ENCODE results near the gene MAGI1. TPM values are rescaled to one million over a fixed set of nuclear protein-coding genes. Genes with fewer than 3 reads are reported as not detected.

The MAGI1 gene
- total and polyA plus RNA-seq, 4 donors = 9.9 to 88.1 (median 24.6) TPM

DNA sequence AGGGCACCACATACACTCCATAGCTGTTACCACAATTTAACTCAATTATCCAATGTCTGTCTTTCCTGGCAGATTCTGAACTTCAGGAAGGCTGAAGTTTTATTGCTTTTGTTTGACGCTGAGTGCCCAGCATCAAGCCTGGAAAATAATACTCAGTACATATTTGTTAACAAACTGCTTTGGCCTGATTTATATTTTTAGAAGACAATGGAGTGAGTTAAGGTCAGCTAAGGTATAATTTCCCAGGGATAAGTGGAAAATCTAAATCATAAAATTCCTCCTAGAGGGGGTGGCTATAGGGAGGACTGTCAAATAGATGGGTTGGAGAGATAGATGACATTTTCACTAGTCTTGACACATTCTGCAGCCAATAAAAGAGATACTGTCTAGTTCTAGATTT, 691.6 kb downstream of the MAGI1 start:
- Histone ChIP-seq H3K27ac (ENCODE audit: low read depth in 1 of 2, low read length in 1 of 2) (no peak overlapping the region), H3K9me3 (ENCODE audit: control insufficient read depth in 4 of 4, insufficient read depth in 3 of 4, low read length in 3 of 4) (no peaks in the 10 kb centered on the region), H3K4me3 (no peak overlapping the region), H3K36me3 (ENCODE audit: control insufficient read depth in 4 of 4, insufficient read depth in 4 of 4, low read length in 4 of 4) (no peaks in the 10 kb centered on the region), H3K9ac (ENCODE audit: insufficient read depth in 1 of 2, low read length in 2 of 2) (no peak overlapping the region), H3K27me3 (ENCODE audit: control insufficient read depth in 3 of 3, insufficient read depth in 3 of 3, low read length in 2 of 3) (no peaks in the 10 kb centered on the region), H3K4me1 (ENCODE audit: control insufficient read depth in 5 of 5, insufficient read depth in 5 of 5, low read length in 5 of 5) (peaks cover 0 to 4% (median 0%) of the 10 kb centered on the region in 5 donors)
- DNase-seq = no peak
- WGBS, 2 donors = 72 to 77% methylated on average over 1 of the region's 1 CpG
- TF ChIP-seq, protein P1, sequence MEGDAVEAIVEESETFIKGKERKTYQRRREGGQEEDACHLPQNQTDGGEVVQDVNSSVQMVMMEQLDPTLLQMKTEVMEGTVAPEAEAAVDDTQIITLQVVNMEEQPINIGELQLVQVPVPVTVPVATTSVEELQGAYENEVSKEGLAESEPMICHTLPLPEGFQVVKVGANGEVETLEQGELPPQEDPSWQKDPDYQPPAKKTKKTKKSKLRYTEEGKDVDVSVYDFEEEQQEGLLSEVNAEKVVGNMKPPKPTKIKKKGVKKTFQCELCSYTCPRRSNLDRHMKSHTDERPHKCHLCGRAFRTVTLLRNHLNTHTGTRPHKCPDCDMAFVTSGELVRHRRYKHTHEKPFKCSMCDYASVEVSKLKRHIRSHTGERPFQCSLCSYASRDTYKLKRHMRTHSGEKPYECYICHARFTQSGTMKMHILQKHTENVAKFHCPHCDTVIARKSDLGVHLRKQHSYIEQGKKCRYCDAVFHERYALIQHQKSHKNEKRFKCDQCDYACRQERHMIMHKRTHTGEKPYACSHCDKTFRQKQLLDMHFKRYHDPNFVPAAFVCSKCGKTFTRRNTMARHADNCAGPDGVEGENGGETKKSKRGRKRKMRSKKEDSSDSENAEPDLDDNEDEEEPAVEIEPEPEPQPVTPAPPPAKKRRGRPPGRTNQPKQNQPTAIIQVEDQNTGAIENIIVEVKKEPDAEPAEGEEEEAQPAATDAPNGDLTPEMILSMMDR (IDR thresholded peaks at IDR 0.05; ENCODE audit: control extremely low read depth, extremely low read depth) = no peak
- ATAC-seq (ENCODE audit: insufficient read depth, low FRiP score) = no peak

DNA sequence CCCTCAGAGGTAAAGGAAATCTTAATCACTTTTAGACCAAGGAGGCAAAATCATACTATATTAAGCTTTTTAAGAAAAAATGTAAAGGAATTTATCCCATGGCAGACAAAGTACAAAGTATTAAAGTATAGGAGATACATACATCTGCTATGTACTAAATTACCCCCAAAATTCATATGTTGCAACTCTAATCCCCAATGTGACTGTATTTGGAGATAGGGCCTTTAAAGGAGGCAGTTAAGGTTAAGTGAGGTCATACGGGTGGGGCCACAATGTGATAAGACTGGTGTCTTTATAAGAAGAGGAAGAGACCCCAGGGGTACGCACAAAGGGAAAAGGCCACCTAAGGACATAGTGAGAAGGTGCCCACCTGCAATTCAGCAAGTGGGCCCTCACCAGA, 693.9 kb downstream of the MAGI1 start:
- TF ChIP-seq, protein P1 (IDR thresholded peaks at IDR 0.05; ENCODE audit: control extremely low read depth, extremely low read depth) = no peak
- WGBS, 2 donors = 88 to 98% methylated on average over 2 of the region's 2 CpGs
- H3K9me3 ChIP-seq (ENCODE audit: control insufficient read depth in 4 of 4, insufficient read depth in 3 of 4, low read length in 3 of 4) = no peaks in the 10 kb centered on the region
- H3K4me3 ChIP-seq = no peak overlapping the region
- DNase-seq = no peak
- no peaks in the 10 kb centered on the region for H3K36me3 ChIP-seq (ENCODE audit: control insufficient read depth in 4 of 4, insufficient read depth in 4 of 4, low read length in 4 of 4)
- H3K27me3 ChIP-seq (ENCODE audit: control insufficient read depth in 3 of 3, insufficient read depth in 3 of 3, low read length in 2 of 3) = no peaks in the 10 kb centered on the region
- no peak overlapping the region for H3K9ac ChIP-seq (ENCODE audit: insufficient read depth in 1 of 2, low read length in 2 of 2)
- ATAC-seq (ENCODE audit: insufficient read depth, low FRiP score) = no peak
- peaks cover 0 to 4% (median 0%) of the 10 kb centered on the region in 5 donors for H3K4me1 ChIP-seq (ENCODE audit: control insufficient read depth in 5 of 5, insufficient read depth in 5 of 5, low read length in 5 of 5)
- H3K27ac ChIP-seq (ENCODE audit: low read depth in 1 of 2, low read length in 1 of 2) = no peak overlapping the region

DNA sequence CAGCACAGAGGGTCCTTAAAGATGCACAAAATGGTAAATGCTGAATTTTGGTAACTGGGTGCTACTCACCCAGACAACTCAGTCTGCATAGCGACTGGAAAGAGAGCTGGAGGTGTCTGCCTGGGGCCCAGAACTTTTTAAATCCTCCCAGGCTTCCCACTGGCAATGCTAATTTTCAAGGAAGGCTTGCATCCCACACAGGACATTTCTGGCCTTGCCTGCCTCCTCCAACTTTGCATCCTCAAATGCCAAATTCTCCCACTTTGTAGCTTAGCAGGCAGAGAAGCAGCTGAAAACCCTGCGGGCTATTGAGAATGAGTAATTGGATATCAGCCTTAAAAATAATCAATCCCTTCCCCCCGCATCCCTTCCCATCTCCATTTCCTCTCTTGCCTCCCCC, 694.3 kb downstream of the MAGI1 start:
- H3K9ac ChIP-seq (ENCODE audit: insufficient read depth in 1 of 2, low read length in 2 of 2) = no peak overlapping the region
- TF ChIP-seq, protein P1 (IDR thresholded peaks at IDR 0.05; ENCODE audit: control extremely low read depth, extremely low read depth) = no peak
- no peaks in the 10 kb centered on the region for H3K9me3 ChIP-seq (ENCODE audit: control insufficient read depth in 4 of 4, insufficient read depth in 3 of 4, low read length in 3 of 4)
- no peak overlapping the region for H3K27ac ChIP-seq (ENCODE audit: low read depth in 1 of 2, low read length in 1 of 2)
- H3K4me3 ChIP-seq = no peak overlapping the region
- ATAC-seq (ENCODE audit: insufficient read depth, low FRiP score) (no peak), DNase-seq (no peak)
- no peaks in the 10 kb centered on the region for H3K27me3 ChIP-seq (ENCODE audit: control insufficient read depth in 3 of 3, insufficient read depth in 3 of 3, low read length in 2 of 3)
- peaks cover 0 to 4% (median 0%) of the 10 kb centered on the region in 5 donors for H3K4me1 ChIP-seq (ENCODE audit: control insufficient read depth in 5 of 5, insufficient read depth in 5 of 5, low read length in 5 of 5)
- no peaks in the 10 kb centered on the region for H3K36me3 ChIP-seq (ENCODE audit: control insufficient read depth in 4 of 4, insufficient read depth in 4 of 4, low read length in 4 of 4)
- WGBS, 2 donors = 87 to 95% methylated on average over 3 of the region's 3 CpGs

DNA sequence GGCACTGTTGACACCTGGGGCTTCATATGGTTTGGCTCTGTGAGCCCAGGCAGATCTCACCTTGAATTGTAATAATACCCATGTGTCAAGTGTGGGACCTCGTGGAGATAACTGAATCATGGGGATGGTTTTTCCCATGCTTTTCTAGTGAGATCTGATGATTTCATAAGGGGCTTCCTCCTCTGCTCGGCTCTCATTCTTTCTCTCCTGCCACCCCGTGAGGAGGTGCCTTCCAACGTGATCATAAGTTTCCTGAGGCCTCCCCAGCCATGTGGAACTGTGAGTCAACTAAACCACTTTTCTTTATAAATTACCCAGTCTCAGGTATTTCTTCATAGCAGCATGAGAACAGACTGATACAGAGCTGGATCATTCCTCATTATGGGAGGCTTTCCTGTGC, 695.0 kb downstream of the MAGI1 start:
- H3K9me3 ChIP-seq (ENCODE audit: control insufficient read depth in 4 of 4, insufficient read depth in 3 of 4, low read length in 3 of 4) = no peaks in the 10 kb centered on the region
- H3K27me3 ChIP-seq (ENCODE audit: control insufficient read depth in 3 of 3, insufficient read depth in 3 of 3, low read length in 2 of 3) = no peaks in the 10 kb centered on the region
- peaks cover 0 to 4% (median 0%) of the 10 kb centered on the region in 5 donors for H3K4me1 ChIP-seq (ENCODE audit: control insufficient read depth in 5 of 5, insufficient read depth in 5 of 5, low read length in 5 of 5)
- no peak overlapping the region for H3K27ac ChIP-seq (ENCODE audit: low read depth in 1 of 2, low read length in 1 of 2)
- no peaks in the 10 kb centered on the region for H3K36me3 ChIP-seq (ENCODE audit: control insufficient read depth in 4 of 4, insufficient read depth in 4 of 4, low read length in 4 of 4)
- no peak overlapping the region for H3K4me3 ChIP-seq
- DNase-seq (no peak), ATAC-seq (ENCODE audit: insufficient read depth, low FRiP score) (no peak)
- TF ChIP-seq, protein P1 (IDR thresholded peaks at IDR 0.05; ENCODE audit: control extremely low read depth, extremely low read depth) = no peak
- H3K9ac ChIP-seq (ENCODE audit: insufficient read depth in 1 of 2, low read length in 2 of 2) = no peak overlapping the region
- WGBS, 2 donors = 73 to 76% methylated on average over 4 of the region's 4 CpGs

Data from lung (tissue), 12 donors.